SK-N-SH (cell line): ENCODE measurements around the gene CROT. TPM values are rescaled to one million over a fixed set of nuclear protein-coding genes. Genes with fewer than 3 reads are reported as not detected.

Source experiments
- CTCF ChIA-PET: fragments of 300-600, 350-600 bp; formaldehyde crosslinking; extraction: SDS; loops from one replicate; lab custom pipeline; 2021; lab: Yijun Ruan, JAX
- POLR2A ChIA-PET: fragments of 350-600 bp; sonication (Branson Sonifier 250); formaldehyde crosslinking; extraction: SDS; loops from one replicate; lab custom pipeline; 2020; ENCODE audit warnings: antibody characterized with exemption, inconsistent platforms; lab: Yijun Ruan, JAX
- DNase-seq: peaks from one replicate; pipeline ENCODE4 v3.0.0; 2012
- H2AFZ ChIP-seq: fragments of 200-600 bp; sonication (generic); 2 replicates; pipeline ENCODE4 v1.8.1; 2016; ENCODE audit warnings: antibody characterized with exemption, mild to moderate bottlenecking, low read depth
- H3F3A ChIP-seq: fragments of 200-600 bp; sonication (generic); replicated peaks from 2 replicates; pipeline ENCODE3; 2016; ENCODE audit warnings: antibody characterized with exemption, mild to moderate bottlenecking; ENCODE audit not compliant: insufficient read depth
- H3K27ac ChIP-seq, 2 experiments: fragments of 200-500 bp in 1 of 2; fragments of 200-600 bp in 1 of 2; sonication (Bioruptor generic) in 1 of 2; sonication (generic), shearing (Covaris generic) in 1 of 2; 2 replicates each; pipeline versions ENCODE4 v1.5.1 to v1.6.1; 2014 to 2016; ENCODE audit warnings: low read depth in 2 of 2, inconsistent platforms in 1 of 2, low read length in 1 of 2, mild to moderate bottlenecking in 1 of 2, mixed read lengths in 1 of 2
- H3K27me3 ChIP-seq: fragments of 200-600 bp; sonication (generic), shearing (Covaris generic); 2 replicates; pipeline ENCODE4 v1.6.1; 2016; ENCODE audit warnings: mixed run types; ENCODE audit not compliant: insufficient read depth
- H3K36me3 ChIP-seq, 2 experiments: fragments of 200-500 bp in 1 of 2; fragments of 200-600 bp in 1 of 2; sonication (Bioruptor generic) in 1 of 2; sonication (generic) in 1 of 2; replicated peaks in 1 of 2; 2 replicates each; pipeline versions ENCODE3 to v1.5.1; 2014 to 2016; ENCODE audit warnings: low read length in 1 of 2, mild to moderate bottlenecking in 1 of 2; ENCODE audit not compliant: insufficient read depth in 2 of 2, control insufficient read depth in 1 of 2
- H3K4me1 ChIP-seq, 2 experiments: fragments of 200-500 bp in 1 of 2; fragments of 200-600 bp in 1 of 2; sonication (Bioruptor generic) in 1 of 2; sonication (generic), shearing (Covaris generic) in 1 of 2; 2 replicates each; pipeline versions ENCODE4 v1.5.1 to v1.6.1; 2014 to 2016; ENCODE audit warnings: low read depth in 1 of 2, low read length in 1 of 2, mixed run types in 1 of 2; ENCODE audit not compliant: insufficient read depth in 2 of 2, control insufficient read depth in 1 of 2
- H3K4me2 ChIP-seq: fragments of 200-600 bp; sonication (generic), shearing (Covaris generic); 2 replicates; pipeline ENCODE4 v1.6.1; 2017; ENCODE audit warnings: mixed run types
- H3K4me3 ChIP-seq, 2 experiments: fragments of 200-500 bp in 1 of 2; fragments of 200-600 bp in 1 of 2; sonication (Bioruptor generic) in 1 of 2; sonication (generic), shearing (Covaris generic) in 1 of 2; 2 replicates each; pipeline versions ENCODE4 v1.5.1 to v1.8.1; 2014 to 2016; ENCODE audit warnings: low read depth in 2 of 2, inconsistent platforms in 1 of 2, low read length in 1 of 2, mild to moderate bottlenecking in 1 of 2, mixed read lengths in 1 of 2, moderate library complexity in 1 of 2
- H3K79me2 ChIP-seq: fragments of 200-600 bp; sonication (generic); 2 replicates; pipeline ENCODE4 v1.8.1; 2017; ENCODE audit warnings: mild to moderate bottlenecking; ENCODE audit not compliant: insufficient read depth
- H3K9ac ChIP-seq: fragments of 200-600 bp; sonication (generic); 2 replicates; pipeline ENCODE4 v1.6.1; 2017; ENCODE audit warnings: mixed run types
- H3K9me2 ChIP-seq: fragments of 200-600 bp; sonication (generic); 2 replicates; pipeline ENCODE4 v1.6.1; 2017; ENCODE audit warnings: mixed run types
- H3K9me3 ChIP-seq: fragments of 200-600 bp; sonication (generic); 2 replicates; pipeline ENCODE4 v1.6.1; 2017; ENCODE audit warnings: mixed run types, mild to moderate bottlenecking, moderate library complexity
- H4K20me1 ChIP-seq: fragments of 200-600 bp; sonication (generic); 2 replicates; pipeline ENCODE4 v1.6.1; 2017; ENCODE audit warnings: mild to moderate bottlenecking, mixed run types; ENCODE audit not compliant: insufficient read depth
- CHD2 ChIP-seq: fragments of 150-350 bp; IDR thresholded peaks from 2 replicates; pipeline ENCODE4 v1.6.1; 2018; ENCODE audit warnings: low read length; ENCODE audit not compliant: partially characterized antibody
- ELF1 ChIP-seq: IDR thresholded peaks from 2 replicates; pipeline ENCODE4 v1.4.0; 2012
- EZH2phosphoT487 ChIP-seq: fragments of 200-600 bp; sonication (generic); IDR thresholded peaks from 2 replicates; pipeline ENCODE4 v1.6.1; 2017; ENCODE audit warnings: low read depth, mixed run types, mild to moderate bottlenecking, antibody characterized with exemption, moderate library complexity, borderline replicate concordance
- FOSL2 ChIP-seq: IDR thresholded peaks from 2 replicates; pipeline ENCODE4 v1.4.0; 2012; ENCODE audit warnings: low read depth, mild to moderate bottlenecking, moderate library complexity, borderline replicate concordance
- FOXJ3 ChIP-seq: sonication (generic); formaldehyde crosslinking; IDR thresholded peaks from 2 replicates; pipeline ENCODE4 v1.5.1; 2020; ENCODE audit warnings: mild to moderate bottlenecking, missing genetic modification reagents
- GATA2 ChIP-seq: sonication (generic); formaldehyde crosslinking; IDR thresholded peaks from 2 replicates; pipeline ENCODE4 v1.5.0; 2020; ENCODE audit warnings: mild to moderate bottlenecking, missing genetic modification reagents
- IRF3 ChIP-seq: fragments of 150-350 bp; IDR thresholded peaks from 2 replicates; pipeline ENCODE4 v1.6.1; 2016; ENCODE audit warnings: mild to moderate bottlenecking, low read depth, low read length
- JUND ChIP-seq: IDR thresholded peaks from 2 replicates; pipeline ENCODE4 v1.4.0; 2012
- MXI1 ChIP-seq: IDR thresholded peaks from 2 replicates; pipeline ENCODE4 v1.6.1; 2012; ENCODE audit warnings: mild to moderate bottlenecking, low read depth, low read length, improper control_type of control experiment
- NFIC ChIP-seq: IDR thresholded peaks from 2 replicates; pipeline ENCODE4 v1.4.0; 2012; ENCODE audit warnings: borderline replicate concordance
- NRF1 ChIP-seq: IDR thresholded peaks from 2 replicates; pipeline ENCODE4 v1.6.1; 2012; ENCODE audit warnings: low read depth, mild to moderate bottlenecking, low read length
- PBX3 ChIP-seq: IDR thresholded peaks from 2 replicates; pipeline ENCODE4; 2012
- POLR2AphosphoS5 ChIP-seq: IDR thresholded peaks from 2 replicates; pipeline ENCODE4 v1.6.1; 2012; ENCODE audit warnings: low read depth, low read length
- REST ChIP-seq: IDR thresholded peaks from 2 replicates; pipeline ENCODE4 v1.6.1; 2012; ENCODE audit warnings: mild to moderate bottlenecking, low read depth, low read length, moderate library complexity
- RFX5 ChIP-seq: IDR thresholded peaks from 2 replicates; pipeline ENCODE4 v1.6.1; 2012; ENCODE audit warnings: mild to moderate bottlenecking, improper control_type of control experiment, low read length
- SIN3A ChIP-seq: IDR thresholded peaks from 2 replicates; pipeline ENCODE4 v1.6.1; 2012; ENCODE audit warnings: low read depth, mild to moderate bottlenecking, low read length, moderate library complexity, borderline replicate concordance
- TCF12 ChIP-seq: IDR thresholded peaks from 2 replicates; pipeline ENCODE4 v1.4.0; 2012
- TEAD4 ChIP-seq: IDR thresholded peaks from 2 replicates; pipeline ENCODE4 v1.4.0; 2012; ENCODE audit warnings: mild to moderate bottlenecking, borderline replicate concordance; ENCODE audit not compliant: insufficient read depth
- USF2 ChIP-seq: fragments of 150-350 bp; IDR thresholded peaks from 2 replicates; pipeline ENCODE4 v1.6.1; 2017; ENCODE audit warnings: antibody characterized with exemption, low read length, low read depth, borderline replicate concordance
- YY1 ChIP-seq: IDR thresholded peaks from 2 replicates; pipeline ENCODE4 v1.4.0; 2012; ENCODE audit warnings: low read depth, mild to moderate bottlenecking
- WGBS: methylation state at CpG from one replicate; pipeline ENCODE4 v1.1.6; 2017; ENCODE audit warnings: low lambda C conversion rate; 5-methylcytosine and 5-hydroxymethylcytosine counted together
- polyA plus RNA-seq, 3 experiments: library from polyadenylated mRNA; depleted of rRNA; stranded (reverse); fragments of >200 nt; gene quantifications; 2 replicates each; pipeline ENCODE4 v1.2.3, GENCODE V29; 2012

The CROT gene
- polyA plus RNA-seq, 1 of the 3 experiments (the other 2 are of a cell fraction) = 7.9 TPM

GRCh38 chr7:87427288-87427687, 81.8 kb downstream of the CROT start (continued):
- TF ChIP-seq YY1 (no peak), USF2 (no peak), RFX5 (no peak), FOXJ3 (CRISPR knock-in tag) (no peak), SIN3A (no peak)

GRCh38 chr7:87432536-87432935, 87.1 kb downstream of the CROT start:
- no peak for TF ChIP-seq FOSL2
- TF ChIP-seq FOXJ3 (CRISPR knock-in tag) = no peak
- TF ChIP-seq TEAD4 = no peak
- TF ChIP-seq CHD2 = no peak
- TF ChIP-seq POLR2AphosphoS5 = no peak
- no peak for TF ChIP-seq EZH2phosphoT487
- no peak for TF ChIP-seq USF2
- TF ChIP-seq GATA2 = no peak
- no peak for TF ChIP-seq SIN3A
- no peak for TF ChIP-seq REST
- TF ChIP-seq MXI1 = no peak
- TF ChIP-seq TCF12 = no peak
- no peak for TF ChIP-seq ELF1
- TF ChIP-seq NFIC = no peak
- no peak for TF ChIP-seq JUND
- no peak for TF ChIP-seq NRF1
- no peak for TF ChIP-seq PBX3
- no peak for TF ChIP-seq IRF3
- TF ChIP-seq RFX5 = no peak
- TF ChIP-seq, all 33 proteins: peak for 0
- Histone ChIP-seq H3K4me1 (no peaks in the 10 kb centered on the region), H4K20me1 (no peaks in the 10 kb centered on the region), H3K9me2 (no peaks in the 10 kb centered on the region), H3K4me2 (no peak overlapping the region), H3F3A (no peaks in the 10 kb centered on the region), H2AFZ (no peak overlapping the region), H3K27me3 (no peaks in the 10 kb centered on the region), H3K9me3 (no peaks in the 10 kb centered on the region), H3K27ac (no peak overlapping the region), H3K4me3 (no peak overlapping the region), H3K9ac (no peak overlapping the region), H3K36me3 (no peaks in the 10 kb centered on the region), H3K79me2 (no peaks in the 10 kb centered on the region)
- POLR2A ChIA-PET = no interaction called here
- DNase-seq = no peak
- CTCF ChIA-PET = interaction anchor here (1.0 to 1.1 kb wide), 3 partner anchors 15 to 21 kb away, joined by 3 to 5 read pairs (median 4); no protein-coding TSS in a partner anchor
- WGBS = 30% methylated on average over 2 of the region's 2 CpGs
